Mucosa of descending colon (tissue), 3 donors: ENCODE results near the gene NTRK3. TPM values are rescaled to one million over a fixed set of nuclear protein-coding genes. Genes with fewer than 3 reads are reported as not detected.

ENCODE experiments used
- ATAC-seq: fragments of 200-7000 bp; cut with Tn5 transposase; one replicate; pipeline ENCODE4 v1.9.1; 2020; ENCODE audit warnings: mild to moderate bottlenecking, moderate library complexity
- DNase-seq, 3 donors: peaks; one replicate each; pipeline ENCODE4 v3.0.0-alpha.2; 2020
- H3K36me3 ChIP-seq: fragments of 200-600 bp; one replicate; pipeline ENCODE4 v1.8.0; 2021; ENCODE audit warnings: low read depth, mild to moderate bottlenecking
- H3K4me1 ChIP-seq: fragments of 200-600 bp; one replicate; pipeline ENCODE4 v1.8.0; 2021; ENCODE audit warnings: low read depth, mild to moderate bottlenecking
- H3K4me3 ChIP-seq: fragments of 200-600 bp; one replicate; pipeline ENCODE4 v1.8.0; 2021; ENCODE audit warnings: mild to moderate bottlenecking
- H3K9me3 ChIP-seq: fragments of 200-600 bp; one replicate; pipeline ENCODE4 v1.8.0; 2021; ENCODE audit warnings: mild to moderate bottlenecking
- CTCF ChIP-seq: fragments of 200-600 bp; IDR thresholded peaks from one replicate; pipeline ENCODE4 v1.8.0; 2022; ENCODE audit warnings: antibody characterized with exemption, mild to moderate bottlenecking
- intact Hi-C, 2 donors: fragments of 100-400 bp; cut with DNase I in 1 of 2; cut with micrococcal nuclease in 1 of 2; formaldehyde crosslinking; loops; one replicate each; pipeline versions ENCODE4 v1.11.0 to v1.11.1; 2022; cut with DNase I, micrococcal nuclease
- total RNA-seq, 3 donors: library from RNA; stranded (reverse); fragmentation: NEBNext Ultra II Directional in 2 of 3; extraction: Animal tissue kit (Norgen Biotek cat#: 25700) in 2 of 3; gene quantifications; one replicate each; pipeline versions ENCODE4 v1.2.1 to v1.2.4, GENCODE V29; 2021 to 2023
- donor health status: DM: no; HTN: no; CAD: no; lungs with moderate emphysema.
- donor health status: DM: no; HTN: no; CAD: no.
- donor health status: DM: no; HTN: yes; CAD: no.

NTRK3 gene
- total RNA-seq, 3 donors from 2014 or later = 0.78 to 2.8 (median 2.1) TPM

- intact Hi-C loops = no loop called here
- Histone ChIP-seq H3K36me3 (no peaks in the 10 kb centered on the region), H3K9me3 (no peaks in the 10 kb centered on the region), H3K4me1 (no peaks in the 10 kb centered on the region), H3K4me3 (no peak overlapping the region)
- DNase-seq = no peak
- no peak for ATAC-seq
- TF ChIP-seq CTCF = no peak
Observed at GRCh38 chr15:88028024-88028423, 228.5 kb downstream of the NTRK3 start.

GRCh38 chr15:88023914-88024313 is 232.6 kb downstream of the NTRK3 start:
- TF ChIP-seq CTCF = no peak
- Histone ChIP-seq H3K4me1 (no peaks in the 10 kb centered on the region), H3K4me3 (no peak overlapping the region), H3K9me3 (no peaks in the 10 kb centered on the region), H3K36me3 (no peaks in the 10 kb centered on the region)
- intact Hi-C loops = no loop called here
- DNase-seq (no peak), ATAC-seq (no peak)

- H3K4me1 ChIP-seq = no peaks in the 10 kb centered on the region
- no peak for TF ChIP-seq CTCF
- DNase-seq (no peak), ATAC-seq (no peak)
- no peak overlapping the region for H3K4me3 ChIP-seq
- H3K9me3 ChIP-seq = no peaks in the 10 kb centered on the region
- no peaks in the 10 kb centered on the region for H3K36me3 ChIP-seq
- intact Hi-C loops = no loop called here
Observed at GRCh38 chr15:88022716-88023115, 233.8 kb downstream of the NTRK3 start.

- H3K4me1 ChIP-seq = no peaks in the 10 kb centered on the region
- H3K9me3 ChIP-seq = no peaks in the 10 kb centered on the region
- ATAC-seq = no peak
- DNase-seq = no peak
- no peaks in the 10 kb centered on the region for H3K36me3 ChIP-seq
- intact Hi-C loops = no loop called here
- no peak overlapping the region for H3K4me3 ChIP-seq
- TF ChIP-seq CTCF = no peak
Observed at GRCh38 chr15:88021601-88022000, 234.9 kb downstream of the NTRK3 start.

- no peak for TF ChIP-seq CTCF
- Histone ChIP-seq H3K9me3 (no peaks in the 10 kb centered on the region), H3K4me1 (no peaks in the 10 kb centered on the region), H3K4me3 (no peak overlapping the region), H3K36me3 (no peaks in the 10 kb centered on the region)
- intact Hi-C loops = no loop called here
- ATAC-seq (no peak), DNase-seq (no peak)
Observed at GRCh38 chr15:88020806-88021205, 235.7 kb downstream of the NTRK3 start.

- no peaks in the 10 kb centered on the region for H3K4me1 ChIP-seq
- no peak for TF ChIP-seq CTCF
- ATAC-seq (no peak), DNase-seq (no peak)
- H3K4me3 ChIP-seq = no peak overlapping the region
- intact Hi-C loops = no loop called here
- H3K36me3 ChIP-seq = no peaks in the 10 kb centered on the region
- no peaks in the 10 kb centered on the region for H3K9me3 ChIP-seq
Observed at GRCh38 chr15:88019656-88020055, 236.9 kb downstream of the NTRK3 start.
